HG03460 (cell line): ENCODE measurements around the gene PLAC1.

ENCODE experiments used
- ATAC-seq: cut with Tn5 transposase; IDR thresholded peaks from one replicate; pipeline ENCODE4 v1.9.1; 2021; ENCODE audit not compliant: unreplicated experiment

PLAC1 gene

GRCh38 chrX:134544513-134545151 lies 113.6 kb downstream of the PLAC1 start:
- ATAC-seq: no peak

GRCh38 chrX:134544135-134544512 lies 114.1 kb downstream of the PLAC1 start:
- no peak for ATAC-seq

GRCh38 chrX:134543288-134543687 lies 115.0 kb downstream of the PLAC1 start:
- no peak for ATAC-seq

- peak; percentile 84 for ATAC-seq
Measured at GRCh38 chrX:134542485-134542884, 115.8 kb downstream of the PLAC1 start.

- no peak for ATAC-seq
Measured at GRCh38 chrX:134541906-134542305, 116.4 kb downstream of the PLAC1 start.

- no peak for ATAC-seq
Measured at GRCh38 chrX:134538316-134538715, 120.0 kb downstream of the PLAC1 start.

GRCh38 chrX:134537179-134537955 lies 120.9 kb downstream of the PLAC1 start:
- ATAC-seq: no peak

- ATAC-seq: no peak
Measured at GRCh38 chrX:134533952-134534351, 124.3 kb downstream of the PLAC1 start.

GRCh38 chrX:134533352-134533751 lies 124.9 kb downstream of the PLAC1 start:
- no peak for ATAC-seq

GRCh38 chrX:134530845-134531244 lies 127.4 kb downstream of the PLAC1 start:
- ATAC-seq: no peak

- no peak for ATAC-seq
Measured at GRCh38 chrX:134529481-134529880, 128.8 kb downstream of the PLAC1 start.

- no peak for ATAC-seq
Measured at GRCh38 chrX:134528960-134529359, 129.3 kb downstream of the PLAC1 start.

- no peak for ATAC-seq
Measured at GRCh38 chrX:134526399-134526798, 131.9 kb downstream of the PLAC1 start.

GRCh38 chrX:134525086-134525792 lies 133.0 kb downstream of the PLAC1 start:
- ATAC-seq: no peak

GRCh38 chrX:134524181-134524580 lies 134.1 kb downstream of the PLAC1 start:
- no peak for ATAC-seq

- ATAC-seq: no peak
Measured at GRCh38 chrX:134520860-134521390, 137.3 kb downstream of the PLAC1 start.
